ENCODE results near the gene KIAA2012. TPM values are rescaled to one million over a fixed set of nuclear protein-coding genes. Genes with fewer than 3 reads are reported as not detected.

Gene KIAA2012
- total RNA-seq, 2 experiments from 2014 or later: not detected

Other genes starting within 250 kb of the KIAA2012 start
- under 1 TPM; 0.60 to 0.63 TPM for gene FZD7, start 39.4 kb upstream of the KIAA2012 start, total RNA-seq
- gene SUMO1, start 165.3 kb downstream of the KIAA2012 start, total RNA-seq: 100 to 1,000 TPM in 1 of 2 experiments, 10 to 100 TPM in 1; 99.7 to 103 TPM
- 100 to 1,000 TPM; 103 to 108 TPM for gene NOP58, start 192.5 kb downstream of the KIAA2012 start, total RNA-seq